Measurements from ENCODE around the gene SETBP1. TPM values are rescaled to one million over a fixed set of nuclear protein-coding genes. Genes with fewer than 3 reads are reported as not detected.

Gene SETBP1
- total RNA-seq, 2 donors from 2014 or later, result 59.5 to 76.9 TPM

DNA sequence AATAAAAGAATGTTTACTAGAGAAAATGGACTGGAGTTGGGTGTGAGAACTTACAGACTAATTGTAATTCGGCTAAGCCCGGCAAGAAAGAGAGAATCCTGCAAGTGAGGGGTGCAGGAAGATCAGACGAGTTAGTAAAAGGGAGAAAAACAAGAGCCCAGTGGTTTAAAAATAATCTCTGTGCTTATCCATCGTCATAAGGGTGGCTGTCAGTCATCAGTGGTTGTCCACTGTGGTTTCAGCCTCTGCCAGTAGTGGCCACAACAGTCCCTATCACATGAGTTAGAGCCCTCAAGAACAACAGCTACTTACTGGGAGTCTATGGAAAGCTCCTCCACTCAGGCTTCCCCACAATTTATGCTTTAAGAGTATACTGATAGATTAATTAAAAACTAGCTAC lies 239.8 kb downstream of the SETBP1 start:
- DNase-seq (ENCODE audit: low spot score), result no peak
- intact Hi-C loops (cut with DNase I), result no loop called here

DNA sequence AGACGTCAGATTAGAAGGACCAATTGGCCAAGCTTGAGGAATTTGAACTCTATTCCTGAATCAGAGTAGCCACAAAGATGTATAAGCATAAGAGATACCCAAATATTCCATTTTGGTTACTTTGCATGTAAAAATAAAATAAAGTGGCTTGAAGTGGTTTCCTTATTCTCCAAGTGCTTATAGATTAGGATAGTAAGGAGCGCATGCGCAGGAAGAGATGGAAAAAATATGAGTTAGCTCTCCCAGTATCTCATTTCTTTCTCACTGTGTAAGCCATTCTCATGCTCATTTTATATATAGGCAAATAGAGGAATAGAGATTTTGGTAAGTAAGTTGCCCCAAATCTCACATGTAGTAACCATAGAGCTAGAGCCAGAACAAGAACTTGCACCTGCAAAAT lies 241.3 kb downstream of the SETBP1 start:
- DNase-seq (ENCODE audit: low spot score), result no peak
- intact Hi-C loops (cut with DNase I), result no loop called here

DNA sequence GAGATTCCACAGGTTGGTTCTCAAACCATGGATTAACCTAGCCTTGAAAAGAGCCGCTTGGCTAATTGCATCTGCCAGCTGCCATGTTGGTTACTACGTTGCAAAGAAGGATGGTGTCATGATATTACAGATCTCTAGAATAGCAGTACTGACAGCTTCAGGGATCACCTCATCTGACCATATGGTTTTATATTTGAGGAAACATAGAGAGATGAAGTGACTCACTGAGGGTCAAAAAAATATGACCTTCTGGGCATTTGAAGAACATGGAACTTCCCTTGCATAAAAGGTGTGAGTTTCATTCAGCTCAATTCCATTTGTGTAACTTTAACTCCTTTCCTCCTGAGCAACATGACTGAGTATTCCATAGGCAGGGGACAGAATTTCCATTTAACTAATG lies 242.3 kb downstream of the SETBP1 start:
- intact Hi-C loops (cut with DNase I), result no loop called here

DNA sequence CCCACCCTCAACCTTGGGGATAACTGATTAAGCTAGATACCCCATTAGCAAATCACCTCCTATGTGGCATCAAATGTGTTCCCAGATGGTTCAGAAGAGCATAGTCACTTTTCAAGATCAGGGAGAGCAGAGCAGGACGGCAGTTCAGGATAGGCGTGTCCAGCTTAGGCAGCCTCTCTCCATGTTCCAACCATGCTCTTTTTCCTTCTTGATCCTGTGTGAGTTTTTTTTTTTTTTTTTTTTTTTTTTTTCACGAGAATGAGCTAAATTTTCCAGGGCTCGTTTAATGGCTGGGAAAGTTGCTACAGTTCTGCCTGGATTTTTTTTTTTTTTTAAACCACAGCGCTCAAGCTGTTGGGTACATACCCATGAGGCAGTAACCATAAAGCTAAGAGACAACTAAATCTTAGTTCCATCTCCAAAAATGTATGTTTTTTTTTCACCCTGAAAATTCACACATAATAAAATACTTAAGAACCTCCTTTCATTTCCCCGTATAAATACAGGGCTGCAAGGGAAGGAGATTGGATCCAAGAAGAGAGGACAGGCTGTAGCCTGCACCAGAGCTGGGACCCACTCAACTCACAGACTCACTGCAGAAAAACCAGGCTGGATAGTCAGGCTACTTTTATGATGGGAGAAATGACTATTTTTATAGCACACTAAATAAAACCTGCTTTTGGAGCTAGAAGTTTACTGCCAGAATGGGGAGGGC lies 244.3 kb downstream of the SETBP1 start:
- no peak for DNase-seq (ENCODE audit: low spot score)
- intact Hi-C loops (cut with DNase I), result no loop called here

More for the DNA sequence above, 242.3 kb downstream of the SETBP1 start:
- no peak for DNase-seq (ENCODE audit: low spot score)

DNA sequence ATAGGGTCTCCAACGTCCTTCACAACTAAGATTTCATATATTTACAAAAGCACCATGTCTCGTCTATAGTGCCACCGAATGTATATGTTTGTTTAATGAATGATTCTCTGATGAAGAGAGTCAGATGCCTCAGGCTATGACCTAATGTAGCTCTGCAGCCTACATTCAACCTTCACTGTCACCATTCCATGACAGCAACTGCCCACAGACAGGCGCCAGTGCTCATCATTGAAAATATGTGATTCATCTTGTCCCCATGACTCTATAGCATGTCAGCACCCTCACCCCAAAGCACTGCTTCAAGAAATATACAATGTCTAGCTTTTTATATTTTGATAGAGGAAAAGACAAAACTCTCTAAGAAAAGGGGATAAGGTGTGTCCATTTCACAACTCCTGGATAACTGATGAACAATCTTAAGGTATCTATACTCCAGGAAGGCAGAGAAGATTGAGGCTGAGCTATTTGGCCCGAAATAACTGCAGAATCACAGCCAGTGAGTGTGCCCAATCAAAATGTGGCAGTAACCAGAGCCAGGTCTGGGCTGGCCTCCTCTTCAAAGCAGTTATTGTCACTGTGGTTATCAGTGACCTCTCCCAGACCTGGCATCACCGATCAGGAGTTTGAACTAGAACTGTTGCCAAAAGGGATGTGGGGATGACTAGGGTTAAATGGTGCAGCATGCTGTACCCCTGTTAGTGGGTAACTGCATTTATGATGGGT lies 246.6 kb downstream of the SETBP1 start:
- intact Hi-C loops (cut with DNase I), result no loop called here
- no peak for DNase-seq (ENCODE audit: low spot score)

DNA sequence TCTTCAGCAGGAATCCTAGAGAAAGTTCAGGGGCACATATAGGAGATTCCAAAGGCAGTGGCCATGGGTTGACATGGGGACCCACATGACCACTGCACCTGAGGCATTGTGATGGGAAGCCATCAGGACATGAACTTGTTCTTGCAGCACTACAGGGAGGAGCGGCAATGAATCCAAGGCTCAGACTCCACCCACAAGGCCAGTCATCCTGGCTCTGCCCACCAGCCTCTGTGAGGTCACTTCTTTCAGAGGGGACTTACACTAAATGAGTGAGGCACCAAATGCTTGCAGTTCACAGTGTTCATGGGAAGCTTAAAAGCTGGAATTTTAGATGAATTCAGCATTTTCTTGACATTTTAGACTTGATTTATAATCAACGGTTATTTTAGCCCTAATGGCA lies 254.2 kb downstream of the SETBP1 start:
- no peak for DNase-seq (ENCODE audit: low spot score)
- intact Hi-C loops (cut with DNase I), result no loop called here

DNA sequence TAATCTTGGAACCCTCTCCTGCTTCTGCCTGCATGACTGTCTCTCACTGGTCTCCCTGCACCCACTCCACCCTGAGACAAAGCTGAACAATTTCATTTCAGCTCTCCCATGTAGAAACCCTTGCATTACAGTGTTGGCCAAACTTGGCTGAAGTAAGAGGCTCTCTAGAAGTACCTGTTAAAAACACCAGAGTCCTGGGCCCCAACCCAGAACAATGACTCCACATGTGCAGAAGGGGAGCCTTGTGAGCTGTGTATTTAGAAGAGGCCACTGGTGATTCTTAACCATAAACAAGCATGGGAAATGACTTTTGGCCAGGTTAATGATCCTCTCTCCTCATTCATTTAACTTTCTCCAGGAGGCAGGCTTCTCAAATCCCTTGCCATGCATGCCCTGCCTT lies 254.8 kb downstream of the SETBP1 start:
- intact Hi-C loops (cut with DNase I), result no loop called here
- DNase-seq (ENCODE audit: low spot score), result no peak

DNA sequence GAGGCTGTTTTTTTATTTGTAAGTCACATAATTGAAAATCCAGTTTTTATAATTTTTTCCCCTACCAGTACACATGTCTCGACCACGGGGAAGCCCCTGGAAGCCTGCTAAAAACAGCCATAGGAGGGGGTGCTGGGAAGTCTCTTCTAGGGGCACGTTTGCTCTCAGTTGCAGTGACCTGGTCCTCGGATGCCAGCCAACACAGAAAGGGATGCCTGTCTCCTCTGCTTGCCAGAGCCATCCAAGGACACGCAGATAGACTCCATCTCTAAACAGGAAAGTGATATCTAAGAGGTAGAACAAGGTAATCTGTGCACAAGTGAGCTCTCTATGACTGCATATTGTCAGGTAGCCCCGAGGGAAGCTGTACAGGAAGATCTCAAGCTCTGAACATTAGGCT lies 255.8 kb downstream of the SETBP1 start:
- intact Hi-C loops (cut with DNase I), result no loop called here
- no peak for DNase-seq (ENCODE audit: low spot score)

DNA sequence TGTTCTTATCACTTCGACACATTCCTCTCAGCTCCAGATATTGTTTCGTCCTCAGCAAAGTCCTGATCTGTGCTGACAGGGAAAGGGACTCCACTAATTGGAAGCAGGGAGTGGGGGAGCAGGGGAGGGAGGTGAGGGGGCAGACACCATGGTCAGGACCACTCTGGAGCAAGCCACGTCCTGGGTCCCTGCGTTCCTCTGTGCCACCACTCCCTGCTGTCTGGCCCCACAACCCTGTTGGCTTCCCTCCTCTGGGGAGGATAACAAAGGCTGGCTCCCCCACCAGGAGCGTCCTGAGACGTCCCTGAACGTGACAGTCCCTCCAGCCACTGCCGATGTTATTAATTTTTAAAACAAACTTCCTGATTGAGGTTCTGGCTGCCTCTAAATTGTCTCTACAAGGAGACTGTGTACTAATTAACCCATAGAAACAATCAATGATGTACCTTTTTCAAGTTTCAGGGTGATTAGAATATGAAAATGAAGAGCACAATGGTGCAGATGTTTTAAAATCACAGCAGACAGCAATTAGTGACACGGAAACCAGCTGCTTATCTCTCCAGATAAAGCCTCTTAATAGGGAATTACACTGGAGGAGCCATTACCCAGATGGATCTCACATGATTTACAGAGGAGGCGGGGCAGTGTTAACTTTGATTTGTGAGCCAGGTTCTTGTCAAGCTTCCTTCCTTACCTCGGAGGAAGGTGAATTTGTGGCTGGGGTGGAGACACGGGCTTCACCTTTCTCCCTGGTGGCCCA lies 257.5 kb downstream of the SETBP1 start:
- no peak for DNase-seq (ENCODE audit: low spot score)
- intact Hi-C loops (cut with DNase I), result no loop called here

DNA sequence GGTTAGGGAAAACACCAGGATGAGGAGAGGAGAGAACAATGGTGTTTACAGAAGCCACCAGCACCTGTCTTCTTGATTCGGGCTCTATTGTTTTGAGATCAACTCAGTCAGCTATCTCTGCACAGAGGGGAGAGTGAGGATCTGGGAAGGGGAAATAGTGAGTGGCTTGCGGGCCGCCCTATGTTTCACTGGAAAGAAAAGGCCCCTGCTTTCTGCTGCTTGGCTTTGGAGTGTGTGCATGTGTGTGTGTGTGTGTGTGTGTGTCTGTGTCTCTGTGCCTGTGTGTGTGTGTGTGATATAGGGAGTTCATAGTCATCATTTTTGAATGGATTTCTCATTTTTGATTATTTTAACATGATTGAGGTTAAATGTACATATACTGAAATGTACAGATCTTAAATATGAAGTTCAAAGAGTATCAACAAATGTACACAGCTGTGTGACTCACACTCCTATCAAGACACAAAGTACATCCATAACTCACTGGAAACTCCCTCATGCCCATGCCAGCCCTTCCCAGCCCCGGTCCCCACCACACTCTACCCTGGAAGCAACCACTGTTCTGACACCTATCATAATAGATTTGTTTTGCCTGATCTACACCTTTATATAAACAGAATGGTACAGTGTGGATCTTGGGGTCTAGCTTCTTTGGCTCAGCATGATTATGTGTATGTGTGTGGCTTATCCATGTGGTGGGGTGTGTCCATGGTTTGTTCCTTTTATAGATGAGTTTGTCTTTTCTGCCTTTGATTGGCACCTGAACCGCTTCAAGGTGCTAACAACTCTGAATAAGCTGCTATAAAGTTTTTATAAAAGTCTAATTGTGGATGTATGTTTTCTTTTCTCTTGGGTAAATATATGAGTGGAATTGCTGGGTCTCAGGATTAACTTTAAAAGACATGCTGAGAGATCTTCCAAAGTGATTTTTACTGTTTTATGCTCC lies 258.3 kb downstream of the SETBP1 start:
- intact Hi-C loops (cut with DNase I), result no loop called here

DNA sequence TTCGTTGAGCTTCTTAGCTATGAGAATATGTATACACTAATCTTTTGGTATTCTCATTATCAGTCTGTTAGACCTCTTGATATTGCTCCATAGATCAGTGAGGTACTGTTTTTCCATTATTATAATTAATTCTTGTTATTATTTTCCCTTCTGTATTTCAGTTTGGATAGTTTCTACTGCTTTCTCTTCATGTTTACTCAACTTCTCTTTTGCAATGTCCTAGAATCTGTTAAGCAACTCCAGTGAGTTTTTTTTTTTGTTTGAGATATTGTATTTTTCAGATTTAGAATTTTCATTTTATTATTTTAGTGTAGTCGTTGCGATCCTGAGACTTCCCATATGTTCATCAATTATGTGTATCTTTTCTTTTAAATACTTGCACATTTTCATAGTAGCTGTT lies 260.8 kb downstream of the SETBP1 start:
- no peak for DNase-seq (ENCODE audit: low spot score)
- intact Hi-C loops (cut with DNase I), result no loop called here

More for the DNA sequence above, 258.3 kb downstream of the SETBP1 start:
- no peak for DNase-seq (ENCODE audit: low spot score)

DNA sequence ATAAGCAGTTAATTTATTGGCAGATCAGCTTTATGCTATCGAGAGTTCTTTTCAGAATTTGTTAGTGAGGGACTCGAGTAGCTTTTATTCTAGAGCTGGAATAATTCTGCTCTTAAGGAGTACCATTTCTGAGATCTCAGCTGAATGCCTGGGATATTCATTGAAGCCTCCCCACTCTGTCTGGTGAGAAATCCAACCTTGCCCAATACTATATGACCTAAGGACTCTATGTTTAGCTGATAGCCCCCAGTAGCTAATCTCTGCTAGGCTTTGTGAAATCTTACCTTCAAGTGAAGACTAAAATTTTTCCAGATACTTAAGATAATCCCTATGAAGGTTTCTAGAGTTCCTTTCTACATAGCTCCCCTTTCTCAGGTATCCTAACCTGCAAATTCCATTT lies 261.4 kb downstream of the SETBP1 start:
- DNase-seq (ENCODE audit: low spot score), result no peak
- intact Hi-C loops (cut with DNase I), result no loop called here

DNA sequence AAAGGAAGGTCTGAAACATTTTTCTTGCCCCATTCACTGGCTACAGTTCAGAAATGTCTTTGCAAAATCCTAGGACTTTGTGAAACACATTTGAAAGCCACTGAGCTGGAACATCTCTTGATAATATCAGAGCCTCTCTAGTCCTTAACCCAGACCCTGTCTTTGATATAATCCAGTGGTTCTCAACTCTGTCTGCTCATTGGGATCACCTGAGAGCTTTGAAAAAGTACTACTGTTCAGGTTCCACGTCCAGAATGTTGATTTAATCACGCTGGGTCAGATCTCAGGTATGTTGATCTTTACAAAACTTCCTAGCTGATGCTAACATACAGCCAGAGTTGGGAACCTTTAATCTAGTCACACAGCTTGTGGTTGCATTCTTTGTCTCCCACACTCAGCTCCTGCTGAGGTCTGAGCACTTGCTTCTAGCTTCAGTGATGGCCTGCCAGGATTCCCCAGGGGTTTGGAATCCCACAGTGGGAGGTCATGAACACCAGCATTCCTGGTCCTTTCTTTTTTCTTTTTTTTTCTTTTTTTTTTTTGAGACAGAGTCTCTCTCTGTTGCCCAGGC lies 262.7 kb downstream of the SETBP1 start:
- DNase-seq (ENCODE audit: low spot score), result no peak
- intact Hi-C loops (cut with DNase I), result no loop called here

DNA sequence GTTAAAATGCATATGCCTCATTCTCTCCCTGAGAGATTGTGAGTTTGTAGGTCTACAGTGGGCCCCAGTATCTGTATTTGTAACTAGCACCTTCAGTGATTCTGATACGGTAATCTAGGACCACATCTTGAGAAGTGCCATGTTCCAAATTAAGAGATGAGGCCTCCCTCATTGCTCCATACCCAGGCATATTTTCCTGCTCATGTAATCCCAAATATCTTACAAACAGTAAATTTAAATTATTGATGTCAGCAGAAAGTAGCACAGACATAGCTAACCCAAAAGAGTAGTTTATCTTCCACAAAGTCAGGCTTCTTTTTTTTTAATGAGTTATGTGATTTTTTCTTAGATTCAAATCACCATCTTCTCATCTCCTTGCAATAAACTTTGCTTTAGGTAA lies 263.8 kb downstream of the SETBP1 start:
- intact Hi-C loops (cut with DNase I), result no loop called here
- no peak for DNase-seq (ENCODE audit: low spot score)

DNA sequence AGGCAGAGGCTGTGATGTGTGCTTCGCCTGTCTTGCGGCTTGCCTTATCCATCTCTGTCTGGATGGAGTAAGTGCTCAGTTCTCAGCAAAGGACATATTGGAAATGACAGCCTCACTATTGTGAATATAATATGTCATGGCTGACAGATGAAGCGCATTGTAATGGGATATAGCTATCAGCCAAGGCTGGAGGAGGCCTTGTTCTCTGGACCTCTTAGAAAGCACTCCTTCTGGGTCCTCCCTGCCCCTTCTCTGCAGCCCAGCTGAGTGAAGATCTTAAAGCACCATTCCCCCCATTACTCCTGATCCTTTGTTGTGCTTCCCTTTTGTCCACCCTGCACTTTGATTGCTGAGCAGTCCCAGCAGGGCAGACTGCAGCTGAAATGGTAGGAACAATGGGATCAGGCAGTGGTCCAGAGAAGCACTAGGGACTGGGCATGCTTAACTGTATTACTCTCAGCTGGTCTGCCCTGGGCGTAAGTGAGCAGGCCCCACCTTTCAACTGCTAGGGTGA lies 265.3 kb downstream of the SETBP1 start:
- intact Hi-C loops (cut with DNase I), result no loop called here
- DNase-seq (ENCODE audit: low spot score), result no peak

DNA sequence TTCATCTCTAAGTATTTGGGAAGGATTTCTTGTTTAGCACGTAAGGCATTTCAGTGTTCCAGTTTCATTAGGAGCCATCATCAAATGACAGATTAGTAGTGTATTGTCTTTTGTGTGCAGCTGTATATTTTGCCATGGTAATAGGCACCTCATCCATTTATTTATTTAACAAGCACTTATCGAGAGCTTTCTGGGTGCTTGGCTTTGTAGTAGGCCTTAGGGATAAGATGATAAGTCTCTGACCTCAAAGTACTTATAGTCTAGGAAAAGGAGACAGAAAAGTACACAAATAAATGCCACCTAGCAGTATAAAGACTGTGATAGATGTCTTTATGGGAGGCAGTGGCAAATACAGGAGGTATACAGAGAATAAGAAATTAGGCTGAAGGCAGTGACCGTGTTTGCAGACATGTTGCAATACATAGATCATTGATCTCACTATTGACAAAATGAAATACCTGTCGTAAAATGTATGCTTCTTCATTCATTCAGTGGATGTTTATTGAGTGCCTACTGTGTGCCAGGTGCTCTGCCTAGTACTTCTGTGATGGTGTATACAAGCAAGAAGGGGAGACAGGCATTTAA lies 265.9 kb downstream of the SETBP1 start:
- intact Hi-C loops (cut with DNase I), result no loop called here
- DNase-seq (ENCODE audit: low spot score), result no peak

DNA sequence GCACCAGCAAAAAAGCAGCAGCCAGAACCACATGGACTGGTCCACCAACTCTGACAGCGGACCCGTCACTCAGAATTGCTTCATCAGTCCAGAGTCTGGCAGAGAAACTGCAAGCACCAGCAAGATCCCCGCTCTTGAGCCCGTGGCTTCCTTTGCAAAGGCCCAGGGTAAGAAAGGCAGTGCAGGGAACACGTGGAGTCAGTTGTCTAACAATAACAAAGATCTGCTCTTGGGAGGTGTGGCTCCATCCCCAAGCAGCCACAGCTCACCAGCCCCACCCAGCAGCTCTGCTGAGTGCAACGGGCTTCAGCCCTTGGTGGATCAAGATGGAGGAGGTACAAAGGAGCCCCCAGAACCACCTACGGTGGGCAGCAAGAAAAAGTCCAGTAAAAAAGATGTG lies 269.3 kb downstream of the SETBP1 start:
- intact Hi-C loops (cut with DNase I), result no loop called here
- no peak for DNase-seq (ENCODE audit: low spot score)

DNA sequence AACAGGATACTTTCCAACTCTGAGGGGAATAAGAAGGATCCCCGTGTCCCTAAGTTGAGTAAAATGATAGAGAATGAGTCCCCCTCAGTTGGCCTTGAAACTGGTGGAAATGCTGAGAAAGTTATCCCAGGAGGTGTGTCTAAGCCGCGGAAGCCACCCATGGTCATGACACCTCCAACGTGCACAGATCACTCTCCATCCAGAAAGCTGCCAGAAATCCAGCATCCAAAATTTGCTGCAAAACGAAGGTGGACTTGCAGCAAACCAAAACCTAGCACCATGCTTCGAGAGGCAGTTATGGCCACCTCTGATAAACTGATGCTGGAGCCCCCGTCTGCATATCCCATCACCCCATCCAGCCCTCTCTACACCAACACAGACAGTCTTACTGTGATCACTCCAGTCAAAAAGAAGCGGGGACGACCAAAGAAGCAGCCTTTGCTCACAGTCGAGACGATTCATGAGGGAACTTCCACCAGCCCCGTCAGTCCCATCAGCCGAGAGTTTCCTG lies 270.1 kb downstream of the SETBP1 start:
- intact Hi-C loops (cut with DNase I), result no loop called here
- no peak for DNase-seq (ENCODE audit: low spot score)

All from posterior vena cava (tissue), 2 donors.